ENCODE results near the gene DRD5.

Gene DRD5

GRCh38 chr4:9820343-9820742 is 38.9 kb downstream of the DRD5 start:
- DNase-seq: no peak

DNA sequence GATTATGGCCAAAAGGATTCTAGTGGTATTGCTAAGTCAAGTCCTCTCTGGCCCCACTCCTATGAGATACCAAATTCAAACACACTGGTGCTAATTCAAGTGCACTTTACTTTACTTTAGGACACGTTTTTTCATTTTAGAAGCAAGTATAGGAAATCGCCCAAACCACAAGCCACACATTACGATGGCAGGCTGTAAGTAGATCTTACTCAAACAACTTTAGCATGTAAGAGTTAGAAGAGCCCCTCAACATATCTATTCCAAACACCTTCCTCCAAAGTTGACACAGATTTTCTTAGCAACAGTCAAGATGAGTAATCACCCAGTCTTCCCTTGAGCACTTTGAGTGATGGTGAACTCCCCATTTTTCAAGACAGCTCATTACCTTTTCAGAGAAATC is 43.6 kb downstream of the DRD5 start:
- DNase-seq: no peak

GRCh38 chr4:9826551-9826950 is 45.1 kb downstream of the DRD5 start:
- DNase-seq: no peak

GRCh38 chr4:9832640-9833039 is 51.2 kb downstream of the DRD5 start:
- no peak for DNase-seq

GRCh38 chr4:9833421-9833820 is 52.0 kb downstream of the DRD5 start:
- no peak for DNase-seq
